Retinal pigment epithelial cell (primary cell): Measurements from ENCODE around the gene RBM39.

Source experiments
- DNase-seq: peaks from one replicate; pipeline ENCODE4 v3.0.0-alpha.2; 2010; ENCODE audit warnings: low read depth
- H3K4me3 ChIP-seq: 2 replicates; pipeline ENCODE4 v1.5.1; 2011; ENCODE audit warnings: mild to moderate bottlenecking, low read length, control low read depth, moderate library complexity
- CTCF ChIP-seq: conservative IDR thresholded peaks from 2 replicates; pipeline ENCODE4 v1.5.1; 2011; ENCODE audit warnings: low read depth, low read length, control low read depth, inconsistent platforms

The RBM39 gene

GRCh38 chr20:35734777-35735649 lies 7.0 kb downstream of the RBM39 start:
- TF ChIP-seq CTCF, result no peak
- no peak for DNase-seq
- H3K4me3 ChIP-seq, result no peak overlapping the region

GRCh38 chr20:35734374-35734773 lies 7.7 kb downstream of the RBM39 start:
- DNase-seq, result no peak
- TF ChIP-seq CTCF, result no peak
- H3K4me3 ChIP-seq, result no peak overlapping the region

GRCh38 chr20:35732644-35732982 lies 9.4 kb downstream of the RBM39 start:
- no peak overlapping the region for H3K4me3 ChIP-seq
- no peak for DNase-seq
- no peak for TF ChIP-seq CTCF

GRCh38 chr20:35731862-35732643 lies 10.0 kb downstream of the RBM39 start:
- TF ChIP-seq CTCF, result no peak
- DNase-seq, result no peak
- H3K4me3 ChIP-seq, result no peak overlapping the region

- no peak overlapping the region for H3K4me3 ChIP-seq
- no peak for DNase-seq
- TF ChIP-seq CTCF, result no peak
These were observed 10.6 kb downstream of the RBM39 start for GRCh38 chr20:35731469-35731788.

- DNase-seq, result peak; percentile 32
- no peak overlapping the region for H3K4me3 ChIP-seq
- TF ChIP-seq CTCF, result no peak
These were observed 11.2 kb downstream of the RBM39 start for GRCh38 chr20:35730583-35731468.
